Nephron progenitor cell (in vitro differentiated cells): ENCODE results near the gene ABCC6.
"Not testable (repeated sequence)": the region's sequence is repeated elsewhere in the genome, so short reads cannot be mapped to it uniquely, and the experiment has no call there.

ENCODE experiments used
- DNase-seq: peaks from one replicate; pipeline ENCODE4 v3.0.0; 2021
- H3K27ac Mint-ChIP-seq: 2 replicates; pipeline ENCODE4 v1.8.0; 2021; ENCODE audit warnings: mild to moderate bottlenecking, moderate library complexity, mixed read lengths
- H3K27me3 Mint-ChIP-seq: 2 replicates; pipeline ENCODE4 v1.8.0; 2021; ENCODE audit warnings: mild to moderate bottlenecking, low read depth, mixed read lengths; ENCODE audit not compliant: poor library complexity
- H3K36me3 Mint-ChIP-seq: 2 replicates; pipeline ENCODE4 v1.8.0; 2021; ENCODE audit warnings: low read depth, mixed read lengths
- H3K4me1 Mint-ChIP-seq: 2 replicates; pipeline ENCODE4 v1.8.0; 2021; ENCODE audit warnings: mixed read lengths
- H3K4me3 Mint-ChIP-seq: 2 replicates; pipeline ENCODE4 v1.8.0; 2021; ENCODE audit warnings: mild to moderate bottlenecking, moderate library complexity, mixed read lengths
- H3K9me3 Mint-ChIP-seq: 2 replicates; pipeline ENCODE4 v1.8.0; 2021; ENCODE audit warnings: mild to moderate bottlenecking, moderate library complexity, mixed read lengths
- TF ChIP-seq, protein P1 (sequence below): fragments of 200-600 bp; sonication (generic); IDR thresholded peaks from 2 replicates; pipeline ENCODE4 v1.5.0; 2021; ENCODE audit warnings: antibody characterized with exemption

The ABCC6 gene

GRCh38 chr16:16163109-16163508 lies 60.2 kb downstream of the ABCC6 start:
- TF ChIP-seq, protein P1, sequence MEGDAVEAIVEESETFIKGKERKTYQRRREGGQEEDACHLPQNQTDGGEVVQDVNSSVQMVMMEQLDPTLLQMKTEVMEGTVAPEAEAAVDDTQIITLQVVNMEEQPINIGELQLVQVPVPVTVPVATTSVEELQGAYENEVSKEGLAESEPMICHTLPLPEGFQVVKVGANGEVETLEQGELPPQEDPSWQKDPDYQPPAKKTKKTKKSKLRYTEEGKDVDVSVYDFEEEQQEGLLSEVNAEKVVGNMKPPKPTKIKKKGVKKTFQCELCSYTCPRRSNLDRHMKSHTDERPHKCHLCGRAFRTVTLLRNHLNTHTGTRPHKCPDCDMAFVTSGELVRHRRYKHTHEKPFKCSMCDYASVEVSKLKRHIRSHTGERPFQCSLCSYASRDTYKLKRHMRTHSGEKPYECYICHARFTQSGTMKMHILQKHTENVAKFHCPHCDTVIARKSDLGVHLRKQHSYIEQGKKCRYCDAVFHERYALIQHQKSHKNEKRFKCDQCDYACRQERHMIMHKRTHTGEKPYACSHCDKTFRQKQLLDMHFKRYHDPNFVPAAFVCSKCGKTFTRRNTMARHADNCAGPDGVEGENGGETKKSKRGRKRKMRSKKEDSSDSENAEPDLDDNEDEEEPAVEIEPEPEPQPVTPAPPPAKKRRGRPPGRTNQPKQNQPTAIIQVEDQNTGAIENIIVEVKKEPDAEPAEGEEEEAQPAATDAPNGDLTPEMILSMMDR, result no peak
- Mint-ChIP-seq H3K27me3 (peaks cover 4% of the 10 kb centered on the region), H3K4me3 (no peak overlapping the region), H3K9me3 (peaks cover 50% of the 10 kb centered on the region), H3K36me3 (peaks cover 45% of the 10 kb centered on the region), H3K27ac (no peak overlapping the region), H3K4me1 (no peaks in the 10 kb centered on the region)
- DNase-seq, result no peak

DNA sequence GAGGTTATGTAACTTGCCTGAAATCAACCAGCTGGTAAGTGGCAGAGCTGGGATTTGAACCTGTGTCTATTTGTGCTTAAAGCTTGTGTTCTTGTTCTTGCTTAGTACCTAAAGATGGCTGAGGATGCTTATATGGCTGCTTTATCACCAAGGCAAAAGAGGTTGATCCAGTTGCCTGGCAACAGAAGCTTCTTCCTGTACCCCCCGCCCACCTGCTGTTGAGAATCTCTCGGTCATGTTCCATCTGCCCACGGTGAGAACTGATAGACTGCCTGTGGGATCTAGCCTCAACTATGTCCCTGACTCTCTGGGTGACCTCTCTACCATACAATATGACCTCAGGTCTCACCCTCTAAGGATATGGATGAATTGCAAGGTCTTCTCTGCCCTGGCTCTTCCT lies 60.7 kb downstream of the ABCC6 start:
- DNase-seq, result no peak
- TF ChIP-seq, protein P1, result no peak
- H3K4me3 Mint-ChIP-seq, result no peak overlapping the region
- no peaks in the 10 kb centered on the region for H3K4me1 Mint-ChIP-seq
- H3K27me3 Mint-ChIP-seq, result peaks cover 4% of the 10 kb centered on the region
- peaks cover 55% of the 10 kb centered on the region for H3K9me3 Mint-ChIP-seq
- peaks cover 48% of the 10 kb centered on the region for H3K36me3 Mint-ChIP-seq
- no peak overlapping the region for H3K27ac Mint-ChIP-seq

- DNase-seq, H3K4me3 Mint-ChIP-seq, H3K27ac Mint-ChIP-seq, H3K27me3 Mint-ChIP-seq, H3K4me1 Mint-ChIP-seq: not testable (repeated sequence)
- Mint-ChIP-seq H3K9me3 (peaks cover 62% of the 10 kb centered on the region), H3K36me3 (peaks cover 48% of the 10 kb centered on the region)
Measured at GRCh38 chr16:16161840-16162239, 61.5 kb downstream of the ABCC6 start.

- no peak for DNase-seq
- TF ChIP-seq, protein P1, result no peak
- no peaks in the 10 kb centered on the region for H3K4me1 Mint-ChIP-seq
- H3K36me3 Mint-ChIP-seq, result peaks cover 50% of the 10 kb centered on the region
- H3K27me3 Mint-ChIP-seq, result peaks cover 8% of the 10 kb centered on the region
- H3K27ac Mint-ChIP-seq, result no peak overlapping the region
- no peak overlapping the region for H3K4me3 Mint-ChIP-seq
- H3K9me3 Mint-ChIP-seq, result peaks cover 68% of the 10 kb centered on the region
Measured at GRCh38 chr16:16161319-16161718, 62.0 kb downstream of the ABCC6 start.

- TF ChIP-seq, protein P1, result no peak
- no peaks in the 10 kb centered on the region for H3K4me1 Mint-ChIP-seq
- no peak overlapping the region for H3K4me3 Mint-ChIP-seq
- no peak for DNase-seq
- H3K36me3 Mint-ChIP-seq, result peaks cover 52% of the 10 kb centered on the region
- H3K27ac Mint-ChIP-seq, result no peak overlapping the region
- peaks cover 15% of the 10 kb centered on the region for H3K27me3 Mint-ChIP-seq
- peaks cover 72% of the 10 kb centered on the region for H3K9me3 Mint-ChIP-seq
Measured at GRCh38 chr16:16159662-16160061, 63.6 kb downstream of the ABCC6 start.

- no peak overlapping the region for H3K27ac Mint-ChIP-seq
- no peak for DNase-seq
- H3K36me3 Mint-ChIP-seq, result peaks cover 46% of the 10 kb centered on the region
- H3K4me1 Mint-ChIP-seq, result no peaks in the 10 kb centered on the region
- TF ChIP-seq, protein P1, result no peak
- no peak overlapping the region for H3K4me3 Mint-ChIP-seq
- peaks cover 15% of the 10 kb centered on the region for H3K27me3 Mint-ChIP-seq
- peaks cover 72% of the 10 kb centered on the region for H3K9me3 Mint-ChIP-seq
Measured at GRCh38 chr16:16158741-16159374, 64.4 kb downstream of the ABCC6 start.
